GM18517 (cell line): Measurements from ENCODE around the gene RPS2.
"Not testable (repeated sequence)": the region's sequence is repeated elsewhere in the genome, so short reads cannot be mapped to it uniquely, and the experiment has no call there.

Source experiments
- ATAC-seq: cut with Tn5 transposase; IDR thresholded peaks from one replicate; pipeline ENCODE4 v1.9.1; 2021; ENCODE audit warnings: mild to moderate bottlenecking, moderate library complexity; ENCODE audit not compliant: unreplicated experiment

Gene RPS2

DNA sequence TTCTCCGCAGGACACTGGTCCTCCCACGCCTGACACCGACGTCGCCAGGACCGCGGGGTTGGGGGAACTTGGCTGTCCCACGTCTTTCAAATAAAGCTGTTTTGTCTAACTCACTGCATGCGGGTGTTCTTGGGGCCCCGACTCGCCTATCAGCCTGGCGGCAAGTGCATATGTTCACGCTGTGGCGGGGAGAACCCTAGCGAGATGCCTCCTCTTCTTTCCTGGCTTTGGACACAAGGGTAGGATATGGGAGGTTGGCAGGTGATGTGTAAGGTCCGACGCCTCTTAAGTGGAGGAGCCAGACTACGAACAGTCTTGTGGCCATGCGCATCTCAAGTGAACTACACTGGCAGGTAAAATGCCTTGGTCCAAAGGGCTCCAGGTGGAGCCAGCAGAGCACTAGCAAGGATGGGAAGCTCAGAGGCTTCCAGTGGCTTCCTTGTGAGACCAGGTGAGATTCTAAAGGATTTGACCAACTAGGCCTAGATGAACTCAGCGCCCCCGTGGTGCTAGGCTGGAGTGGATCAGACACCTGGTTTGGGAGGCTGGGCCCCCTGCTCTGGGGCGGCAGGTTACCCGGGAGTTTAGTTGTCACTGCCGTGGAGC lies 873 bp upstream of the RPS2 start:
- no peak for ATAC-seq

DNA sequence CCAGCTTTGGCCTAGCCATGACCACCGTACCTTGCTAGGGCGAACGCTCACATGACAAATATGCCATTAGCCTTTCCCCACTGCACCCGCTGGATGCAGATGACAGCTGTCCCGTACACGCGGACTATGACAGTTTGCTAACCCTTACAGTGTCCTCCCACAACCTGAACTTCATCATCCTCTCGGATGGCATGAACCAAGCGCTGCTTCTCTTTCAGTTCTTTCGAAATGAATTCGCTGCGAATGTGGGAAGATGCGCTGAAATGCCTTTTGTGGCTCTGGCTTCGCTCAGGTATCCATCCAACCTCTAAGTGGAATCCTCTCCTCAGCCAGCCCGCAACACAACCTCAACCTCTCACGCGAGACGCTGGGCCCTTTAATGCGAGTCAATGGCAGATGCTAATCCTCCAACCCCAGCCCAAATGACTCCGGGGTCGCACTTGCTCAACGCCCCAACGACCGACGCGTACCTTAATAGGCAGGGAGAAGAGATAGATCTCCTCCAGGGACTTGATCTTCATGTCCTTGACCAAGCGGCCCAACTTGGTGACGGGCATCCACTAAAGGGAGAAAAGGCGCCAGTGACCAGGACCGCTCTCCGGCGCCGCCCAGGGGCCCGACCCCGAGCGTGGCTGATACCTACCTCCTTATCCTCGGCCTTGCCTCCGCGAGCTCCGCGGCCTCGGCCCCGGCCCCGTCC lies 670 bp downstream of the RPS2 start:
- ATAC-seq, result peak; percentile 1

DNA sequence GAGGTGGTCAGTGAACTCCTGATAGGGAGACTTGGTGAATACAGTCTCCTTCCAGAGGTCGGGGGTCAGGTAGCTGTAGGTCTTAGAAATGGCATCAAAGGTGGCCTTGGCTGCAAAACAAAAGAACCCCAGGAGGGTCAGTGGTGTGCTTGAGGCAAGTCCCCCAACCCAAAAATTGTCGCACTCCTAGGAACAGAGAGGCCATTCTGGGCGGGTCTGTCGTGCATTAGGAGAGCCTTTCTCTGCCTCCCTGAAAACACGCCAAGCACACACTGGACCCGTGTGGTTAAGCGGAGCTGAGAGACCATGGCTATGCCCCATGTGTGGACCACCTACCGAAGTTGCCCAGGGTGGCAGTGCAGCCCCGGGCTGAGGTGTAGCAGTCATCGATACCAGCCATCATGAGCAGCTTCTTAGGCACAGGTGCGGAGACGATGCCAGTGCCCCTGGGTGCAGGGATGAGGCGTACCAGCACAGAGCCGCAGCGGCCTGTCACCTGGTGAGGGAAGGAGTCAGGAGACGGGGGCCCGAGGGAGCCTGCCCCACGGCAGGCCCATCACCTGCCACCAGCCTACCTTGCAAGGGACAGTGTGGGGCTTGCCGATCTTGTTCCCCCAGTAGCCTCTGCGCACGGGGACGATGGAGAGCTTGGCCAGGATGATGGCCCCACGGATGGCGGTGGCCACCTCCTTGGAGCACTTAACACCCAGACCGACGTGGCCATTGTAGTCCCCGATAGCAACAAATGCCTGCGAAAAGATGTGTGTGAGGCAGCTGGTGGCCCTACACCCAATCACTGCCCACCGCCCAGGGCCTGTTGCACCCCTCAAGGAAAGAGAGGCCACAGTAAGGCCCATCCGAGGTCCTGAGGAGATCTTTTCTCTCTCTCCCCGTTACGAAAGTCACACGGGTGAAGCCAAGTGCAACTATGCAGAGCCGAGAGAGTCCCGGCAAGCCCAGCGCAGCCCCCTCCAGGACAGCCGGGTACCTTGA lies 2.2 kb downstream of the RPS2 start:
- ATAC-seq, result not testable (repeated sequence)

DNA sequence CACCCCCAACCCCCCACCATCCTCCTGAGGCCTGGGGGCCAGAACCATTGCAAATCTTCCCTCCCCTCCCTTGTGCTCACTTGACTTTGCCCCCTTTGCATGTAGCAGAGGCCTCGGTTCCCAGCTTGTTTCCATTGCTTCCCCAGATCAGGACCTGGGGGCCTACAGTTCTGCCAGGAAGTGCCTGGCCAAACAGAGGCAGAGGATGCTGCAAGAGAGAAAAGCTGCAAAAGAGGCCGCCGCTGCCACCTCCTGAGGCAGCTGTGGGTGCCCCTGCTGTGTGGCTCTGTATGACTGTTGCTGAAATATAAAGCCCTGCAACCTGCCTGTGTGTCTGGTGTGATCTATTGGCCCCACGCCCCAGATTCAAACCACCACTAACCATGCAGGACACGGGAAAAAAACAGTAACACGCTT lies 3.0 kb downstream of the RPS2 start:
- ATAC-seq, result no peak

DNA sequence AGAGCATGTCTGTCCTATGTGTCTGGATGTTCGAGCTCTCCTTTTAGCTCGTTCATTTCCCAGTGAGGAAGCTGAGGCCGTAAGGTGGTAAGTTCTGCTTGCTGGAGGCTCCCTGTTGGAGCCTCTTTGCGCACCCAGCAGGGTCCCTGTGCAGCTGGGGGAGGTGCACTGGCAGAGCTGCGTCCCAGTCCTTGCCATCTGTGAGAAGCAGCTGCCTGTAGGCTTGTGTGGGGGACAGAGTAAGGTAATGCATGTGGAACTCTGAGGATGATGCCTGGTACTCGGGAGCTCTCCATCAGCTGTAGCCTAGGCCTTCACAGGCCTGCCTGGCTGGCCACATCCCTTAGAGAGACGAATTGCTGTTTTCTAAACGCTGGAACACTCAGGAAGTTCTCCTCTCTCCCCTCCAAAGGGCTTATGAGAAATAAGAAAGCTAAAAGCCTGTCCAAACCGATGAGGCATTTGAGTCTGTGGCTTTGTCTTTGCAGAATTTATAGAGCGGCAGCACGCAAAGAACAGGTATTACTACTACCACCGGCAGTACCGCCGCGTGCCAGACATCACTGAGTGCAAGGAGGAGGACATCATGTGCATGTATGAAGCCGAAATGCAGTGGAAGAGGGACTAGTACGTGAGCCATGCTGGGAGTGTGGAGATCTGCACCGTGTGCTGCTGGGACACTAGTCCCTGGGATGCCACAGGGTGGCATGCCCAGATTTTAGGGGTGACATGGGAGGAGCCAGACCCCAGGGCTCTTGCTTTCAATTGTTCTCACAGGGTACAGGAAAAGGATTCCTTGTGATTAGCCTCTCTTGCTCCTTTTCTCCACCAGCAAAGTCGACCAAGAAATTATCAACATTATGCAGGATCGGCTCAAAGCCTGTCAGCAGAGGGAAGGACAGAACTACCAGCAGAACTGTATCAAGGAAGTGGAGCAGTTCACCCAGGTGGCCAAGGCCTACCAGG lies 3.7 kb downstream of the RPS2 start:
- ATAC-seq, result no peak

DNA sequence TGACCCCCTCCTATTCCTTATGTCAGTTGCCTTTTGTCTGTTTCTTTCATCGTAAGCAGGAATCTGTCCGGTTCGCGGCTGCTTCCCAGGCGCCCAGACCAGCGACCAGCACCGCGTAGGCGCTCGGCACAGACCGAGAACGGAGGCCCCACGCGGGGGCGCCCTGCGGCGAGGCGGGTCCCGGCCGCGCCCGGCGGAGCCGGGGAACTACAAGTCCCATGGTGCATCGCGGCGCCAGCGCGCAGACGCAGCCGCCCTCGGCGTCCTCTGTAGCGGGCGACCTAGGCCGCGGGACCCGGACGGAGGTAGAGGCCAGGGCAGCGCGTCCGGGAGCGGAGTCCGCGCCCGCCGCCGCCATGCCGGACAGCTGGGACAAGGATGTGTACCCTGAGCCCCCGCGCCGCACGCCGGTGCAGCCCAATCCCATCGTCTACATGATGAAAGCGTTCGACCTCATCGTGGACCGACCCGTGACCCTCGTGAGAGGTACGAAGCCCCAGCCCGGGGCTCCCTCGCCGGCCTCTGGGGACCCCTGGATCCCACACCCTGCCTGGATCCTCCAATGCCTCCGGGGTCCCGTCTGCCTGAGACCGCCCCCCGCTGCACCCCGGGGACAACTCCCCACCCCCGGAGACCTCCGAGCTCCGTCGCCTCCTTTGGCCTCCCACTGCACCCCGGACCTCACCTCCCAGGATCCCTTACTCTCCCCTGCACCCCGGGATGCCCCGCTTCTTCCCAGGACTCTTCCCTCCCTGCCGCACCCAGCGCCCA lies 5.2 kb downstream of the RPS2 start, which contains the start of gene NDUFB10:
TSS of gene NDUFB10 (plus strand) at position 270 of the 771 bp plus-strand sequence. CDS start at position 357, 87 bp downstream.
- ATAC-seq, result peak; percentile 63

DNA sequence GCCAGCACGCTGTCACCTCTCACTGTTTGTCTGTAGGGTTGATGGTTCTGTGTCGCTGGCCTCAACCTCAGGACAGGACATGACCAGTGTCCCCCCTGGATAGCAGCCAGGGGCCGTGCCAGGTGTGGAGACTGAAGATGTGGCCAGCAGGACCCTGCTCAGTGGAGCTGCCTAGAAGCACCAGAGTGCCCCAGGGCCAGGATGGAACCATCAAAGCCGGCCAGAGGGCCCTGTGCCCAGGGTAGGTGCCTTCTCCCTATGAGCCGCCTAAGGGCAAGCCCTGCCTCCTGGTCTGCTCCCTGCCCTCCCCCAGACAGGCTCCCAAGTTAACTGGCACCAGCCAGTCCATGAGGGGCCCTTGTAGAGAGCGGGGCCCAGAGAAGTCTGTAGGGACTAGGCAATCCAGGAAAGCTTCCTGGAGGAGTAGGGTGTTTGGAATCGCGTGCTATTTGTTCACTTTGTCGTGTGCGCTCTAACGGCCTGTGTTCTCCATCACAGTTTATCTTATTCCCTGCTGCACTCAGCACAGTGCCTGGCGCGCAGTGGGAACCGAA lies 5.8 kb downstream of the RPS2 start:
- ATAC-seq, result no peak

DNA sequence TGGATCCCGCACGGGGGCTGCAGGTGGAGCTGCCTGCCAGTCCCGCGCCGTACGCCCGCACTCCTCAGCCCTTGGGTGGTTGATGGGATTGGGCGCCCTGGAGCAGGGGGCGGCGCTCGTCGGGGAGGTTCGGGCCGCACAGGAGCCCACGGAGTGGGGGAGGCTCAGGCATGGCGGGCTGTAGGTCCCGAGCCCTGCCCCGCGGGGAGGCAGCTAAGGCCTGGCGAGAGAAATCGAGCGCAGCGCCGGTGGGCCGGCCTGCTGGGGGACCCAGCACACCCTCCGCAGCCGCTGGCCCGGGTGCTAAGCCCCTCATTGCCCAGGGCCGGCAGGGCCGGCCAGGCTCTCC lies 6.5 kb downstream of the RPS2 start:
- ATAC-seq, result not testable (repeated sequence)

DNA sequence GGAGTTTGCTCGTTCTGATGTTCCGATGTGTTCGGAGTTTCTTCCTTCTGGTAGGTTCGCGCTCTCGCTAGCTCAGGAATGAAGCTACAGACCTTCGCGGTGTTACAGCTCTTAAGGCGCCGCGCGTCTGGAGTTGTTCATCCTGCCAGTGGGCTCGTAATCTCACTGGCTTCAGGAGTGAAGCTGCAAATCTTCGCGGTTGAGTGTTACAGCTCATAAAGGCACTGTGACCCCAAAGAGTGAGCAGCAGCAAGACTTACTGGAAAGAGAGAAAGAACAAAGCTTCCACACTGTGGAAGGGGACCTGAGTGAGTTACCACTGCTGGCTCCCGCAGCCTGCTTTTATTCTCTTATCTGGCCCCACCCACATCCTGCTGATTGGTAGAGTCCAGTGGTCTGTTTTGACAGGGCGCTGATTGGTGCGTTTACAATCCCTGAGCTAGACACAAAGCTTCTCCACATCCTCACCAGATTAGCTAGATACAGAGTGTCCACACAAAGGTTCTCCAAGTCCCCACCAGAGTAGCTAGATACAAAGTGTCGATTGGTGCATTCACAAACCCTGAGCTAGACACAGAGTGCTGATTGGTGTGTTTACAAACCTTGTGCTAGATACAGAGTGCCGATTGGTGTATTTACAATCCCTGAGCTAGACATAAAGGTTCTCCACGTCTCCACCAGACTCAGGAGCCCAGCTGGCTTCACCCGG lies 7.0 kb downstream of the RPS2 start:
- not testable (repeated sequence) for ATAC-seq

DNA sequence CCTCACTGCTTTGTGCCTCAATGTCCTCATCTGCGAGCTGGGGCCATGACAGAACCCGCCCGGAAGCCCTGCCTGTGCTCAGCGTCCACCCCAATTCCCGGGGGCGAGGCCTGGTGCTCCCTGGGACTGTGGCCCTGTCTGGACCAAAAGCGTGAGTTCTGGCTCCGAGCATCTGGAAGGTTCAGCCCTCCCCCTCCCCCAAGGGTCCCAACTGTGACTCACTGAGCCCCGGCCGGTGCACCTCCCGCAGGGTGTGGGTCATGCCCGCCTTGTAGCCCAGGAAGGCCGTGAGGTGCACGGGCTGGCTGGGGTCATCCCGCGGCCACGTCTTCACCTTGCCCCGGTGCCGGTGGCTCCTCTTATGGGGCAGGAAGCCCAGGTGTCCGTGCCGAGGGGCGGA lies 10.9 kb downstream of the RPS2 start:
- ATAC-seq, result no peak

DNA sequence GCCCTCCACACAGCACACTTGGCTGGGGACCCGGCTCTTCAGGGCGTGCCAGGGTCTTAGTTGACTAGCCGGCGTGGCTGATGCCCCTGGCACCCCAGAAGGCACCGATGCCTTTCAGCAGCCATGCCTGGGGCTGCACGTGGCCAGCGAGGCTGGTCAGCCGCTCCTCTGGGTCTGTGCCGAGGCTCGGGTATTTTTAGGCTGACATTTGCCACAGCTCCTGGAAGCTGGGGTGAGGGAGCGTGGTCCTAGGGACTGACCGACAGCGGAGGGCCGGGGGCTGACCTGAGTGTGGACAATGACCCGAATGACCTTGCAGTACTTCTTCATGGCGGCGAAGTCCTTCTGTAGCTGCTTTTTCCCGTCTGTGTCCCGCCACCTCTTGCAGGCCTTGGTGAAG lies 14.1 kb downstream of the RPS2 start:
- no peak for ATAC-seq

DNA sequence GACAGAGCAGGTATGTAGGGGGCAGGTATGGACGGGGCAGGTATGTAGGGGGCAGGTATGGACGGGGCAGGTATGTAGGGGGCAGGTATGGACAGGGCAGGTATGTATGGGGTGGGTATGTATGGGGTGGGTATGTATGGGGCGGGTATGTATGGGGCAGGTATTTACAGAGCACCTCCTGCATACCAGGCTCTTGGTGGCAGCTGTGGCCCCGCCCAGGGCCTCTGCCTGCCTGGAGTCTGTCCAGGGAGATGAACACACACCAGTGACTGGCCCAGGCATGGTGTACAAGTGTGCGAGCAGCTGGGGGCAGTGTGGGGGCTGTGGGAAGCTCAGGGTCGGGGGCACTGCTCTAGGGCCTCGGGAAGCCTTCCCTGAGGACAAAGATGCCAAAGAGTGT lies 14.6 kb downstream of the RPS2 start:
- ATAC-seq, result no peak

DNA sequence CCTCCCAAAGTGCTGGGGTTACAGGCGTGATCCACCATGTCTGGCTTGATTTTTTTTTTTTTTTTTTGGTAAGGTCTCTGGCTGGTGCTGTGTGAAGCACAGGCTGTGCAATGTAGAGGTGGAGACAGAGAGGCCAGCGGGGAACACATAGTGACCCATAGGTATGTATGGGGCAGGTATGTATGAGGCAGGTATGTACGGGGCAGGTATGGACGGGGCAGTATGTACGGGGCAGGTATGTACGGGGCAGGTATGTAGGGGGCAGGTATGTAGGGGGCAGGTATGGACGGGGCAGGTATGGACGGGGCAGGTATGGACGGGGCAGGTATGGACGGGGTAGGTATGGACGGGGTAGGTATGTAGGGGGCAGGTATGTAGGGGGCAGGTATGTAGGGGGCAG lies 15.1 kb downstream of the RPS2 start:
- no peak for ATAC-seq

DNA sequence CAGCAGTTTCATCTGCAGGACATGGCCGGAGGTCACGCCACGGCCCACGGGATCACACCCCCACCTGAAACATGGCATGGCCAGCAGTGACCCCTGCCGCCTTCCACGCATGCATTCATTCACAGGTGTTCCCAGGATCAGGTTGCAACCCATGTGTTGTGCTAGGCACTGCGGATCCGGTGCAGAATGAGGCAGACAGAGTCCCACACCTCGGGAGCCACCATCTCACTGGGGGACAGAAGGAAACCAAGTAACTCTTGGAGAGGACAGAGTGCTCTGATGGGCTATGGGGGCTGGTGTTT lies 17.3 kb downstream of the RPS2 start:
- ATAC-seq, result no peak

DNA sequence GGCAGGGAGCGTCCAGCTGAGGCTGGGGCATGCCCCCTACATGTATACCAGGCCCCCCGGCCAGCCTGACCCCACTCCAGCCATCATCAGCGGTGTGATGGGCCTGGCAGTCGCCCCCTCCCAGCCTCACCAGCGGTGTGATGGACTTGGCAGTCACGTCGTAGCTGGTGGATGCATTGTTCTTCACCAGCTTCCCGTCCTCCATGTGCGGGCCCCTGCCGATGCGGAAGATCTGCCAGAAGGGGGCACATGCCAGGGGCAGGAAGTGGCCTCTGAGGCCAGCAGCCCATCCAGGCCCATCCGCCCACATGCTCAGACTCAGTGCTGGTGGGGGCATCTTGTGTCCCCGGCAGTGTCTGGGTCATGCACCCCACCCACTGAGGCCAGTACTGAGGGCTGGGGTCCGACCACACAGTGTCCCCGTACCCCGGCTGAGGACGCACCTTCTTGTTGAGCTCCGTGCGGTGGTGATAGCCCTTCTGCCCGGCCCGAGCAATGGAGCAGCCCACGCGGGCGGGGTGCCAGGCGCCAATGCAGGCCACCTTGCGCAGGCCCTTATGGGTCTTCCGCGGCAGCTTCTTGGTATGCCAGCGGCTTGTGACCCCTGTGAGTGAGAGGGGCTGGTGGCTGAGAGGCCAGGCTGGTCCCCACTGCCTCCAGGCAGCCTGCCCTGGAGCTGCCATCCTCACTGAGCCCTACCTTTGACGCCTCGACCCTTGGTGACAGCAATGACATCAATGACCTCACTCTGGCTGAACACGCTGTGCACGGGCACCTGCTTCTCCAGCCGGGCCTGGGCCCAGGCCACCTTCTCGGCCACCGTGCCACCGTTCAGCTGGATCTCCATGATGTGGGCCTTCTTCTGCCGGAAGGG lies 17.9 kb downstream of the RPS2 start:
- ATAC-seq, result no peak

DNA sequence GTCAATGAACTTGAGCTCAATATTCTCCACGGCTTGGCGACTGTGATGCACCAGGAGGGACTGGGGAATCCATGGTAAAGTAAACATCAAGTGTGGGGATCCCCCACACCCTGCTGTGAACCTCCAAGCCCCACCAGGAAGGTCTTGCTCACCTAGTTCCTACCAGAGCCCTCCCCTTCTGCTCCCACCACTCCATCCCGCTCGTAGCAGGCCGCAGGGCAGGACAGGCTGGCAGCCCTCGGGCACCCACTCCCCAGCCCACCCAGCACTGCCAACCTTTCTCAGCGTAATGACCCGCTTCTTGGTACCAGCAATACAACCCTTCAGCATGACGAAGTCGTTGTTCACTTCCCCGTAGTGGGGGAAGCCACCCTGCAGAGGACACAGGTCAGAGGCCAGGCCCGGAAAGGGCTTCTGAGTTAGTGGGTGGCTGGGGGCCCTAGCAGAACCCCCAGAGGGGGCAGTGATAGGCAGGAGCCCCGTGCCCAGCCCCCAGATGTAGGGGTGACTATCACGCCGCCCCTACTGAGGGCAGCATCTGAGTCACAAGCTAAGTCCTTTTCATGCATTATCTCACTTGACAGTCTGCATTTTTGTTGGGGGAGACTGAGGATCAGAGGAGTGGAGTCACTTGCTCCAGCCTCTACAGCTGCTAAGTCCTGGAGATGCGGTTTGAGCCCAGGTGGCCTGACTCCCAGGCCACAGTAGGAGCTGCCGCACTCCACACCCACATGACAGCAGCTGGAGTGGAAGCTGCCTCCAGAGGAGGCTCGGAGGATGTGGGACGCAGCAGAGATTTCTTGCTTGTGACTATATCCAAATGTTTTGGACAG lies 18.9 kb downstream of the RPS2 start:
- ATAC-seq, result no peak

DNA sequence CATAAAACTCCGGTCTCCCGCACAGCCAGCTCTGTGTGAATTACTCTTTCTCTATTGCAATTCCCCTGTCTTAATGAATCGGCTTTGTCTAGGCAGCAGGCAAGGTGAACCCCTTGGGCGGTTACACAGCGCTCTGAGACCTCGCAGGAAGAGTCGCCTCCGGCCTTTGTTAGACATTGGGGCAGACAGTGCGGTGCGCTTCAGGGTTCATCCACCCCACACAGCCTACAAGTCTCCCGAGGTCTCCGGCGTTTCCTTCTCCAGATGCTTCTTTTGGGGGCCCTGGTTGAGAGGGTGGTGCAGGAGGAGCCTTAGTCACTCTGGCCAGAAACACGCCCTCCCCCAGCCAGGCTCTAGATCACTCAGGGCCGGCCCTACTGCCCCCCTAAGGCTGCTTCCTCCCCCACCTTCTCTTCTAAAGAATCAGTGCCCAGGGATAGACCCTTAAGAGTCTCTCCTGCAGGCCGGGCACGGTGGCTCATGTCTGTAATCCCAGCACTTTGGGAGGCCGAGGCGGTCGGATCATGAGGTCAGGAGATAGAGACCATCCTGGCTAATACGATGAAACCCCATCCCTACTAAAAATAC lies 19.9 kb downstream of the RPS2 start:
- ATAC-seq, result no peak
